ENCODE data around the gene TNFRSF14.

Gene TNFRSF14

GRCh38 chr1:2539312-2539907 lies 16.8 kb upstream of the TNFRSF14 start:
- H3K4me3 ChIP-seq (ENCODE audit: insufficient read depth, low read length, poor library complexity, severe bottlenecking), result no peak overlapping the region
- H3K9me3 ChIP-seq (ENCODE audit: insufficient read depth, low read length), result no peaks in the 10 kb centered on the region
- H3K27me3 ChIP-seq (ENCODE audit: low read length), result no peaks in the 10 kb centered on the region
- H2AFZ ChIP-seq (ENCODE audit: low read depth, low read length, severe bottlenecking), result no peak overlapping the region
- H3F3A ChIP-seq (ENCODE audit: insufficient read depth), result no peaks in the 10 kb centered on the region
- no peak overlapping the region for H3K27ac ChIP-seq (ENCODE audit: low read depth, low read length)
- no peaks in the 10 kb centered on the region for H4K20me1 ChIP-seq (ENCODE audit: low read depth, low read length)
- no peaks in the 10 kb centered on the region for H3K79me2 ChIP-seq (ENCODE audit: insufficient read depth, low read length)
- H3K4me2 ChIP-seq (ENCODE audit: low read depth, low read length, poor library complexity, severe bottlenecking), result no peak overlapping the region
- H3K36me3 ChIP-seq (ENCODE audit: low read length), result no peaks in the 10 kb centered on the region
- TF ChIP-seq CTCF (IDR thresholded peaks at IDR 0.05; ENCODE audit: insufficient read depth, low read length, poor library complexity, severe bottlenecking) (no peak), EZH2phosphoT487 (conservative IDR thresholded peaks at IDR 0.05; ENCODE audit: low read length) (no peak)
- H3K9ac ChIP-seq (ENCODE audit: low read length), result no peak overlapping the region
- no peaks in the 10 kb centered on the region for H3K9me2 ChIP-seq (replicated peaks; ENCODE audit: insufficient read depth, low read length)

GRCh38 chr1:2540816-2541492 lies 15.2 kb upstream of the TNFRSF14 start:
- no peak for TF ChIP-seq CTCF (IDR thresholded peaks at IDR 0.05; ENCODE audit: insufficient read depth, low read length, poor library complexity, severe bottlenecking)
- no peak for TF ChIP-seq EZH2phosphoT487 (conservative IDR thresholded peaks at IDR 0.05; ENCODE audit: low read length)
- no peak overlapping the region for H3K4me2 ChIP-seq (ENCODE audit: low read depth, low read length, poor library complexity, severe bottlenecking)
- H4K20me1 ChIP-seq (ENCODE audit: low read depth, low read length), result no peaks in the 10 kb centered on the region
- no peak overlapping the region for H3K27ac ChIP-seq (ENCODE audit: low read depth, low read length)
- no peaks in the 10 kb centered on the region for H3K36me3 ChIP-seq (ENCODE audit: low read length)
- no peak overlapping the region for H3K4me3 ChIP-seq (ENCODE audit: insufficient read depth, low read length, poor library complexity, severe bottlenecking)
- H3F3A ChIP-seq (ENCODE audit: insufficient read depth), result no peaks in the 10 kb centered on the region
- no peaks in the 10 kb centered on the region for H3K9me2 ChIP-seq (replicated peaks; ENCODE audit: insufficient read depth, low read length)
- no peaks in the 10 kb centered on the region for H3K27me3 ChIP-seq (ENCODE audit: low read length)
- no peak overlapping the region for H3K9ac ChIP-seq (ENCODE audit: low read length)
- H2AFZ ChIP-seq (ENCODE audit: low read depth, low read length, severe bottlenecking), result no peak overlapping the region
- no peaks in the 10 kb centered on the region for H3K9me3 ChIP-seq (ENCODE audit: insufficient read depth, low read length)
- H3K79me2 ChIP-seq (ENCODE audit: insufficient read depth, low read length), result no peaks in the 10 kb centered on the region

GRCh38 chr1:2541619-2542245 lies 14.4 kb upstream of the TNFRSF14 start:
- Histone ChIP-seq H3K79me2 (ENCODE audit: insufficient read depth, low read length) (no peaks in the 10 kb centered on the region), H3K27ac (ENCODE audit: low read depth, low read length) (no peak overlapping the region), H3K9ac (ENCODE audit: low read length) (no peak overlapping the region), H3K9me3 (ENCODE audit: insufficient read depth, low read length) (no peaks in the 10 kb centered on the region), H3K4me3 (ENCODE audit: insufficient read depth, low read length, poor library complexity, severe bottlenecking) (no peak overlapping the region), H3F3A (ENCODE audit: insufficient read depth) (no peaks in the 10 kb centered on the region), H4K20me1 (ENCODE audit: low read depth, low read length) (no peaks in the 10 kb centered on the region), H2AFZ (ENCODE audit: low read depth, low read length, severe bottlenecking) (no peak overlapping the region), H3K9me2 (replicated peaks; ENCODE audit: insufficient read depth, low read length) (no peaks in the 10 kb centered on the region), H3K4me2 (ENCODE audit: low read depth, low read length, poor library complexity, severe bottlenecking) (no peak overlapping the region), H3K27me3 (ENCODE audit: low read length) (no peaks in the 10 kb centered on the region), H3K36me3 (ENCODE audit: low read length) (no peaks in the 10 kb centered on the region)
- no peak for TF ChIP-seq EZH2phosphoT487 (conservative IDR thresholded peaks at IDR 0.05; ENCODE audit: low read length)
